Kasumi-1 (cell line): ENCODE measurements around the gene ABCA6.
A peak's percentile ranks its signal among the peaks of the same experiment; 100 is the strongest.
"Not testable (repeated sequence)": the region's sequence is repeated elsewhere in the genome, so short reads cannot be mapped to it uniquely, and the experiment has no call there.

Experiments
- DNase-seq, 2 experiments: peaks; one replicate each; lab custom pipeline; 2025; lab: John Stamatoyannopoulos, UW

The ABCA6 gene

GRCh38 chr17:69073392-69073791 is 68.3 kb downstream of the ABCA6 start:
- DNase-seq: not testable (repeated sequence)

- DNase-seq: not testable (repeated sequence)
Measured at GRCh38 chr17:69072803-69073256, 68.9 kb downstream of the ABCA6 start.

GRCh38 chr17:69071233-69071586 is 70.5 kb downstream of the ABCA6 start:
- DNase-seq: not testable (repeated sequence)

- DNase-seq: not testable (repeated sequence)
Measured at GRCh38 chr17:69070378-69071232, 71.1 kb downstream of the ABCA6 start.

- DNase-seq: no peak
Measured at GRCh38 chr17:69069226-69069750, 72.4 kb downstream of the ABCA6 start.

- DNase-seq: no peak
Measured at GRCh38 chr17:69067274-69068047, 74.2 kb downstream of the ABCA6 start.

- peak; percentile 32 to 59 for DNase-seq
Measured at GRCh38 chr17:69066482-69066881, 75.2 kb downstream of the ABCA6 start.

- no peak for DNase-seq
Measured at GRCh38 chr17:69065113-69065512, 76.6 kb downstream of the ABCA6 start.

GRCh38 chr17:69064476-69064875 is 77.2 kb downstream of the ABCA6 start:
- DNase-seq: no peak

GRCh38 chr17:69064001-69064400 is 77.7 kb downstream of the ABCA6 start:
- no peak for DNase-seq

GRCh38 chr17:69062860-69063581 is 78.7 kb downstream of the ABCA6 start:
- DNase-seq: no peak

GRCh38 chr17:69061721-69062556 is 79.8 kb downstream of the ABCA6 start:
- DNase-seq: no peak

- DNase-seq: no peak
Measured at GRCh38 chr17:69060822-69061221, 80.9 kb downstream of the ABCA6 start, which contains the start of gene ABCA9. Gene ABCA9, minus strand, starts transcription at chr17:69060927. Its CDS starts 9,801 bp downstream, at chr17:69051126.

- no peak for DNase-seq
Measured at GRCh38 chr17:69059458-69060175, 82.1 kb downstream of the ABCA6 start.

GRCh38 chr17:69058165-69058564 is 83.5 kb downstream of the ABCA6 start:
- DNase-seq: peak; percentile 25 to 37

GRCh38 chr17:69057280-69057679 is 84.4 kb downstream of the ABCA6 start:
- no peak for DNase-seq

GRCh38 chr17:69056179-69056823 is 85.4 kb downstream of the ABCA6 start:
- no peak for DNase-seq

GRCh38 chr17:69055334-69055733 is 86.4 kb downstream of the ABCA6 start:
- DNase-seq: no peak

- no peak for DNase-seq
Measured at GRCh38 chr17:69050999-69051775, 90.5 kb downstream of the ABCA6 start.
